K562 (cell line): ENCODE data around the gene SLC5A11. TPM values are rescaled to one million over a fixed set of nuclear protein-coding genes. Genes with fewer than 3 reads are reported as not detected.

ENCODE experiments used
- ATAC-seq: fragments of 200-7000 bp; cut with Tn5 transposase; 3 replicates; pipeline ENCODE4 v1.9.1; 2020; ENCODE audit warnings: moderate library complexity
- BruUV-seq: library from RNA; stranded (reverse); fragments of 400-500 nt; replicated peaks from 2 replicates; lab custom pipeline; 2021; lab: Mats Ljungman, UMichigan
- CTCF ChIA-PET: fragments of 300-600 bp; formaldehyde crosslinking; extraction: SDS; loops from one replicate; lab custom pipeline; 2021; ENCODE audit warnings: low intra/inter-chr PET ratio; lab: Yijun Ruan, JAX
- POLR2A ChIA-PET: fragments of 300-600, 350-650 bp; sonication (Branson Sonifier 250); formaldehyde crosslinking; extraction: SDS; loops from one replicate; lab custom pipeline; 2021; ENCODE audit warnings: antibody characterized with exemption, inconsistent platforms; lab: Yijun Ruan, JAX
- DNase-seq, 4 experiments: peaks; one replicate each; pipeline versions ENCODE4 v3.0.0 to v3.0.0-alpha.2; 2011 to 2018; ENCODE audit warnings: low spot score in 3 of 4, mixed read lengths in 3 of 4; ENCODE audit errors: extremely low read depth in 1 of 4
- FAIRE-seq: peaks from 2 replicates; lab custom pipeline; 2011; peaks lifted over from hg19 to GRCh38; lab: Jason Lieb, UNC
- H2AFZ ChIP-seq: 2 replicates; pipeline ENCODE4 v1.6.0; 2011; ENCODE audit warnings: low read depth, low read length, control low read depth, inconsistent platforms
- H3K27ac ChIP-seq: fragments of 200-600 bp; 3 replicates; pipeline ENCODE4 v1.8.0; 2011; ENCODE audit warnings: low read depth, mild to moderate bottlenecking, control low read depth, inconsistent platforms, low read length, moderate library complexity, mixed read lengths; ENCODE audit errors: extremely low read depth
- H3K27me3 ChIP-seq, 2 experiments: fragments of 300-600 bp in 1 of 2; 2 replicates in 1 of 2; 3 replicates in 1 of 2; pipeline versions ENCODE4 v1.6.0 to v1.8.0; 2011; ENCODE audit warnings: inconsistent platforms in 2 of 2, low read length in 2 of 2, mild to moderate bottlenecking in 1 of 2, mixed read lengths in 1 of 2, moderate library complexity in 1 of 2; ENCODE audit not compliant: control insufficient read depth in 2 of 2, insufficient read depth in 2 of 2
- H3K36me3 ChIP-seq: fragments of 300-600 bp; 3 replicates; pipeline ENCODE4 v1.8.0; 2011; ENCODE audit warnings: mild to moderate bottlenecking, low read length, inconsistent platforms; ENCODE audit not compliant: control insufficient read depth, insufficient read depth
- H3K4me1 ChIP-seq, 2 experiments: fragments of 200-600 bp in 1 of 2; replicated peaks in 1 of 2; 2 replicates in 1 of 2; 3 replicates in 1 of 2; pipeline versions ENCODE4 v1.5.1 to v1.8.0; 2011; ENCODE audit warnings: inconsistent platforms in 2 of 2, low read length in 2 of 2, mild to moderate bottlenecking in 1 of 2, mixed read lengths in 1 of 2, moderate library complexity in 1 of 2; ENCODE audit not compliant: control insufficient read depth in 2 of 2, insufficient read depth in 2 of 2
- H3K4me2 ChIP-seq: 2 replicates; pipeline ENCODE4 v1.6.1; 2011; ENCODE audit warnings: low read length, control low read depth, inconsistent platforms, mixed read lengths; ENCODE audit not compliant: insufficient read depth
- H3K4me3 ChIP-seq: fragments of 200-600 bp; sonication (generic), shearing (Covaris generic); 2 replicates; pipeline ENCODE4 v1.5.1; 2016; ENCODE audit warnings: control low read depth, inconsistent platforms
- H3K79me2 ChIP-seq: fragments of 200-600 bp; 3 replicates; pipeline ENCODE4 v1.8.0; 2011; ENCODE audit warnings: low read length, inconsistent platforms; ENCODE audit not compliant: control insufficient read depth, insufficient read depth
- H3K9ac ChIP-seq, 2 experiments: 2 replicates each; pipeline versions ENCODE4 v1.6.0 to v1.6.1; 2011; ENCODE audit warnings: low read depth in 2 of 2, low read length in 2 of 2, control low read depth in 1 of 2, inconsistent platforms in 1 of 2, mild to moderate bottlenecking in 1 of 2, mixed read lengths in 1 of 2; ENCODE audit not compliant: insufficient read depth in 1 of 2
- H3K9me1 ChIP-seq: one replicate; pipeline ENCODE4 v1.6.0; 2011; ENCODE audit warnings: inconsistent platforms, mild to moderate bottlenecking, low read length, moderate library complexity; ENCODE audit not compliant: control insufficient read depth, insufficient read depth
- H3K9me3 ChIP-seq: replicated peaks from 2 replicates; pipeline ENCODE4 v1.5.1; 2011; ENCODE audit warnings: low read depth, low read length, inconsistent platforms; ENCODE audit not compliant: control insufficient read depth, insufficient read depth
- H4K20me1 ChIP-seq: replicated peaks from 2 replicates; pipeline ENCODE4 v1.6.1; 2011; ENCODE audit warnings: low read length, inconsistent platforms, mixed read lengths; ENCODE audit not compliant: control insufficient read depth, insufficient read depth
- JUNB ChIP-seq: fragments of 450-650 bp; formaldehyde crosslinking; conservative IDR thresholded peaks from 2 replicates; pipeline ENCODE4 v1.4.0; 2020; ENCODE audit warnings: mild to moderate bottlenecking
- ZNF121 ChIP-seq: sonication (generic); formaldehyde crosslinking; conservative IDR thresholded peaks from 2 replicates; pipeline ENCODE4 v1.8.0; 2022; ENCODE audit warnings: missing genetic modification reagents
- ZNF146 ChIP-seq: IDR thresholded peaks from one replicate; pipeline ENCODE4 v1.6.1; 2018; ENCODE audit warnings: missing compliant biosample characterization; ENCODE audit not compliant: unreplicated experiment
- ZNF584 ChIP-seq: fragments of 200-800 bp; sonication (Bioruptor generic); IDR thresholded peaks from 2 replicates; pipeline ENCODE4 v1.6.1; 2016; ENCODE audit warnings: low read depth, mild to moderate bottlenecking, missing genetic modification characterization, missing compliant biosample characterization
- WGBS: fragments of 100-300 bp; shearing (Covaris generic); methylation state at CpG from one replicate; pipeline ENCODE4 v1.1.6; 2016; ENCODE audit warnings: low coverage, mixed read lengths; ENCODE audit not compliant: insufficient coverage; ENCODE audit errors: missing lambda C conversion rate; 5-methylcytosine and 5-hydroxymethylcytosine counted together
- in situ Hi-C: fragments of 300-500 bp; cut with MboI; formaldehyde crosslinking; loops from 4 replicates; pipeline ENCODE4 v1.15.0; 2018; ENCODE audit warnings: inconsistent platforms, mixed read lengths
- intact Hi-C: fragments of 100-400 bp; cut with micrococcal nuclease; formaldehyde crosslinking; loops from 2 replicates; pipeline ENCODE4 v1.14.2; 2022
- polyA plus RNA-seq, 8 experiments: library from polyadenylated mRNA; depleted of rRNA in 4 of 8; stranded (reverse) in 5 of 8; unstranded in 3 of 8; fragments of >200 nt; fragmentation: Nextera tagmentation in 2 of 8; fragmentation: Illumina TruSeq in 1 of 8; extraction: Ambion mirVana in 2 of 8; extraction: Trizol in 1 of 8; gene quantifications; 2 replicates each; pipeline versions ENCODE4 v1.2.1 to v1.2.3, GENCODE V29; 2011 to 2014; ENCODE audit warnings: inconsistent platforms in 1 of 8, missing spikeins in 1 of 8
- total RNA-seq, 7 experiments: library from RNA; depleted of rRNA in 6 of 7; stranded (reverse); fragments of >200 nt in 6 of 7; fragmentation: Illumina TruSeq in 2 of 7; extraction: Trizol in 2 of 7; gene quantifications; 2 replicates each; pipeline versions ENCODE4 v1.2.1 to v1.2.3, GENCODE V29; 2011 to 2021; ENCODE audit warnings: low replicate concordance in 1 of 7
- TF ChIP-seq, protein P1 (sequence below): fragments of 250-450 bp; sonication (Bioruptor Pico); IDR thresholded peaks from 2 replicates; pipeline ENCODE4 v1.4.0; 2020; ENCODE audit warnings: mild to moderate bottlenecking, moderate library complexity
- TF ChIP-seq, protein P2 (sequence below): fragments of 450-650 bp; IDR thresholded peaks from 2 replicates; pipeline ENCODE4 v1.6.1; 2017; ENCODE audit warnings: mild to moderate bottlenecking, moderate library complexity

Gene SLC5A11
- total and polyA plus RNA-seq, 9 of the 15 experiments (the other 6 are each of a cell fraction or from before 2014, with no cell fraction given), result 0.04 to 0.25 (median 0.11) TPM; not detected in 3

DNA sequence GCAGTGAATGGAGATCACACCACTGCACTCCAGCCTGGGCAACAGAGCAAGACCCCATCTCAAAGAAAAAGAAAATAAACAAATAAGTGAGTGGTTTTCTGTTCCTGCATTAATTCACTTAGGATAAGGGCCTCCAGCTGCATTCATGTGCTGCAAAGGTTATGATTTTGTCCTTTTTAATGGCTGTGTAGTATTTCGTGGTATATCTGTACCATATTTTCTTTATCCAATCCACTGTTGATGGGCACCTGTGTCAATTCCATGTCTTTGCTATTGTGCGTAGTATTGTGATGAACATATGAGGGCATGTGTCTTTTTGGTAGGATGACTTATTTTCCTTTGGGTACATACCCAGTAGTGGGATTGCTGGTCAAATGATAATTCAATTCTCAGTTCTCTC, 33.9 kb downstream of the SLC5A11 start:
- Histone ChIP-seq H4K20me1 (no peaks in the 10 kb centered on the region), H3K9me3 (no peaks in the 10 kb centered on the region), H3K4me2 (no peak overlapping the region), H3K4me3 (no peak overlapping the region), H2AFZ (no peak overlapping the region), H3K9me1 (no peaks in the 10 kb centered on the region), H3K36me3 (no peaks in the 10 kb centered on the region), H3K4me1 (no peaks in the 10 kb centered on the region; a peak in 1 of 5 replicates), H3K27ac (no peak overlapping the region), H3K9ac (no peak overlapping the region), H3K79me2 (no peaks in the 10 kb centered on the region), H3K27me3 (peaks cover 4 to 21% of the 10 kb centered on the region in 2 experiments; a peak in 4 of 5 replicates)
- WGBS, result 4% methylated on average over 2 of the region's 2 CpGs
- DNase-seq (no peak), ATAC-seq (no peak), FAIRE-seq (no peak)
- in situ Hi-C loops (no loop called here), intact Hi-C loops (no loop called here)
- TF ChIP-seq, protein P1, sequence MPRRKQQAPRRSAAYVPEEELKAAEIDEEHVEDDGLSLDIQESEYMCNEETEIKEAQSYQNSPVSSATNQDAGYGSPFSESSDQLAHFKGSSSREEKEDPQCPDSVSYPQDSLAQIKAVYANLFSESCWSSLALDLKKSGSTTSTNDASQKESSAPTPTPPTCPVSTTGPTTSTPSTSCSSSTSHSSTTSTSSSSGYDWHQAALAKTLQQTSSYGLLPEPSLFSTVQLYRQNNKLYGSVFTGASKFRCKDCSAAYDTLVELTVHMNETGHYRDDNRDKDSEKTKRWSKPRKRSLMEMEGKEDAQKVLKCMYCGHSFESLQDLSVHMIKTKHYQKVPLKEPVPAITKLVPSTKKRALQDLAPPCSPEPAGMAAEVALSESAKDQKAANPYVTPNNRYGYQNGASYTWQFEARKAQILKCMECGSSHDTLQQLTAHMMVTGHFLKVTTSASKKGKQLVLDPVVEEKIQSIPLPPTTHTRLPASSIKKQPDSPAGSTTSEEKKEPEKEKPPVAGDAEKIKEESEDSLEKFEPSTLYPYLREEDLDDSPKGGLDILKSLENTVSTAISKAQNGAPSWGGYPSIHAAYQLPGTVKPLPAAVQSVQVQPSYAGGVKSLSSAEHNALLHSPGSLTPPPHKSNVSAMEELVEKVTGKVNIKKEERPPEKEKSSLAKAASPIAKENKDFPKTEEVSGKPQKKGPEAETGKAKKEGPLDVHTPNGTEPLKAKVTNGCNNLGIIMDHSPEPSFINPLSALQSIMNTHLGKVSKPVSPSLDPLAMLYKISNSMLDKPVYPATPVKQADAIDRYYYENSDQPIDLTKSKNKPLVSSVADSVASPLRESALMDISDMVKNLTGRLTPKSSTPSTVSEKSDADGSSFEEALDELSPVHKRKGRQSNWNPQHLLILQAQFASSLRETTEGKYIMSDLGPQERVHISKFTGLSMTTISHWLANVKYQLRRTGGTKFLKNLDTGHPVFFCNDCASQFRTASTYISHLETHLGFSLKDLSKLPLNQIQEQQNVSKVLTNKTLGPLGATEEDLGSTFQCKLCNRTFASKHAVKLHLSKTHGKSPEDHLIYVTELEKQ (CRISPR knock-in tag), result no peak
- no peak for TF ChIP-seq ZNF584
- no peak for TF ChIP-seq JUNB
- TF ChIP-seq ZNF121 (CRISPR knock-in tag), result peak; percentile 70
- TF ChIP-seq ZNF146, result peak; percentile 60
- TF ChIP-seq, protein P2, sequence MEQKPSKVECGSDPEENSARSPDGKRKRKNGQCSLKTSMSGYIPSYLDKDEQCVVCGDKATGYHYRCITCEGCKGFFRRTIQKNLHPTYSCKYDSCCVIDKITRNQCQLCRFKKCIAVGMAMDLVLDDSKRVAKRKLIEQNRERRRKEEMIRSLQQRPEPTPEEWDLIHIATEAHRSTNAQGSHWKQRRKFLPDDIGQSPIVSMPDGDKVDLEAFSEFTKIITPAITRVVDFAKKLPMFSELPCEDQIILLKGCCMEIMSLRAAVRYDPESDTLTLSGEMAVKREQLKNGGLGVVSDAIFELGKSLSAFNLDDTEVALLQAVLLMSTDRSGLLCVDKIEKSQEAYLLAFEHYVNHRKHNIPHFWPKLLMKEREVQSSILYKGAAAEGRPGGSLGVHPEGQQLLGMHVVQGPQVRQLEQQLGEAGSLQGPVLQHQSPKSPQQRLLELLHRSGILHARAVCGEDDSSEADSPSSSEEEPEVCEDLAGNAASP, result no peak
- ChIA-PET POLR2A (no interaction called here), CTCF (no interaction called here)
- BruUV-seq, result no TSS peak
